Liver (tissue), 9 donors: ENCODE measurements around the gene AIPL1. TPM values are rescaled to one million over a fixed set of nuclear protein-coding genes. Genes with fewer than 3 reads are reported as not detected.

Source experiments
- DNase-seq: peaks from one replicate; pipeline ENCODE4 v3.0.0-alpha.2; 2017; ENCODE audit warnings: low spot score
- H3K27ac ChIP-seq, 2 donors: one replicate each; pipeline ENCODE4 v1.7.0; 2013; ENCODE audit warnings: inconsistent platforms in 2 of 2, low read length in 2 of 2, control low read depth in 1 of 2, low read depth in 1 of 2, mild to moderate bottlenecking in 1 of 2
- H3K27me3 ChIP-seq, 4 donors: one replicate each; pipeline versions ENCODE4 v1.6.1 to v1.7.0; 2013; ENCODE audit warnings: low read length in 3 of 4, inconsistent platforms in 1 of 4, mild to moderate bottlenecking in 1 of 4, moderate library complexity in 1 of 4; ENCODE audit not compliant: control insufficient read depth in 4 of 4, insufficient read depth in 4 of 4
- H3K36me3 ChIP-seq, 4 donors: one replicate each; pipeline versions ENCODE4 v1.6.1 to v1.7.0; 2013; ENCODE audit warnings: low read length in 3 of 4, mild to moderate bottlenecking in 3 of 4, low read depth in 1 of 4, moderate library complexity in 1 of 4; ENCODE audit not compliant: control insufficient read depth in 4 of 4, insufficient read depth in 3 of 4
- H3K4me1 ChIP-seq, 4 donors: one replicate each; pipeline versions ENCODE4 v1.6.1 to v1.7.0; 2013; ENCODE audit warnings: low read length in 3 of 4, mild to moderate bottlenecking in 3 of 4, moderate library complexity in 1 of 4; ENCODE audit not compliant: control insufficient read depth in 4 of 4, insufficient read depth in 4 of 4
- H3K4me3 ChIP-seq, 3 donors: one replicate each; pipeline versions ENCODE4 v1.6.1 to v1.7.0; 2013; ENCODE audit warnings: low read length in 3 of 3, control low read depth in 1 of 3, low read depth in 1 of 3, mild to moderate bottlenecking in 1 of 3
- H3K9ac ChIP-seq, 2 donors: one replicate each; pipeline ENCODE4 v1.7.0; 2013; ENCODE audit warnings: low read length in 2 of 2, mild to moderate bottlenecking in 2 of 2, moderate library complexity in 2 of 2, control low read depth in 1 of 2, low read depth in 1 of 2
- H3K9me3 ChIP-seq, 4 donors: one replicate each; pipeline versions ENCODE4 v1.6.1 to v1.7.0; 2013; ENCODE audit warnings: low read length in 3 of 4; ENCODE audit not compliant: control insufficient read depth in 4 of 4
- FOXA1 ChIP-seq: IDR thresholded peaks from 2 replicates; pipeline ENCODE4 v1.6.1; 2016; ENCODE audit warnings: antibody characterized with exemption
- GABPA ChIP-seq, 2 donors: IDR thresholded peaks in 1 of 2; conservative IDR thresholded peaks in 1 of 2; 2 replicates each; pipeline ENCODE4 v1.6.1; 2016; ENCODE audit warnings: antibody characterized with exemption in 2 of 2, mild to moderate bottlenecking in 1 of 2, moderate library complexity in 1 of 2
- HNF4A ChIP-seq, 2 donors: conservative IDR thresholded peaks; 2 replicates each; pipeline ENCODE4 v1.6.1; 2016; ENCODE audit warnings: antibody characterized with exemption in 2 of 2, mild to moderate bottlenecking in 2 of 2
- HNF4G ChIP-seq: IDR thresholded peaks from 2 replicates; pipeline ENCODE4 v1.6.1; 2016; ENCODE audit warnings: antibody characterized with exemption
- JUND ChIP-seq, 2 donors: IDR thresholded peaks; 2 replicates each; pipeline ENCODE4 v1.6.1; 2016; ENCODE audit warnings: antibody characterized with exemption in 2 of 2
- NR2F2 ChIP-seq: IDR thresholded peaks from 2 replicates; pipeline ENCODE4 v1.6.1; 2016; ENCODE audit warnings: antibody characterized with exemption
- RAD21 ChIP-seq, 2 donors: IDR thresholded peaks; 2 replicates each; pipeline ENCODE4 v1.6.1; 2016; ENCODE audit warnings: antibody characterized with exemption in 2 of 2, mild to moderate bottlenecking in 2 of 2
- RXRA ChIP-seq, 2 donors: IDR thresholded peaks; 2 replicates each; pipeline ENCODE4 v1.6.1; 2017 to 2018; ENCODE audit warnings: antibody characterized with exemption in 2 of 2, mild to moderate bottlenecking in 1 of 2
- SP1 ChIP-seq: IDR thresholded peaks from 2 replicates; pipeline ENCODE4 v1.6.1; 2018; ENCODE audit warnings: antibody characterized with exemption, mild to moderate bottlenecking
- TAF1 ChIP-seq: conservative IDR thresholded peaks from 2 replicates; pipeline ENCODE4 v1.6.1; 2016; ENCODE audit warnings: antibody characterized with exemption, mild to moderate bottlenecking
- YY1 ChIP-seq: IDR thresholded peaks from 2 replicates; pipeline ENCODE4 v1.6.1; 2016; ENCODE audit warnings: antibody characterized with exemption, mild to moderate bottlenecking
- WGBS: extraction: QIAGEN DNeasy Blood & Tissue Kit; methylation state at CpG from one replicate; pipeline ENCODE4 v1.1.7; 2013; 5-methylcytosine and 5-hydroxymethylcytosine counted together
- polyA plus RNA-seq, 2 donors: library from polyadenylated mRNA; stranded (reverse) in 1 of 2; unstranded in 1 of 2; fragments of 200-250 nt in 1 of 2; fragments of >200 nt in 1 of 2; fragmentation: Nextera tagmentation in 1 of 2; extraction: Ambion mirVana in 1 of 2; gene quantifications; one replicate each; pipeline versions ENCODE4 v1.2.1 to v1.2.3, GENCODE V29; 2013 to 2015
- total RNA-seq, 2 donors: library from RNA; depleted of rRNA; stranded (reverse); fragments of >200 nt; gene quantifications; one replicate each; pipeline ENCODE4 v1.2.3, GENCODE V29; 2014
- TF ChIP-seq, protein P1 (sequence below): IDR thresholded peaks from 2 replicates; pipeline ENCODE4 v1.6.1; 2016; ENCODE audit warnings: antibody characterized with exemption
- TF ChIP-seq, protein P2 (sequence below): IDR thresholded peaks from 2 replicates; pipeline ENCODE4 v1.6.1; 2016; ENCODE audit warnings: antibody characterized with exemption, mild to moderate bottlenecking
- TF ChIP-seq, protein P3 (sequence below): fragments of 150-350 bp; IDR thresholded peaks from 2 replicates; pipeline ENCODE4 v1.5.1; 2017; ENCODE audit warnings: improper control_type of control experiment, low read depth, low read length; ENCODE audit not compliant: missing input control
- TF ChIP-seq, protein P4 (sequence below): IDR thresholded peaks from 2 replicates; pipeline ENCODE4 v1.6.1; 2016; ENCODE audit warnings: antibody characterized with exemption
- TF ChIP-seq, protein P5 (sequence below): IDR thresholded peaks from 2 replicates; pipeline ENCODE4 v1.6.1; 2016; ENCODE audit warnings: antibody characterized with exemption
- donor health status: healthy.
- donor health status: healthy.
- donor health status: healthy.
- donor health status: healthy.
- donor health status: healthy.

Gene AIPL1
- total and polyA plus RNA-seq, 4 donors, result not detected

DNA sequence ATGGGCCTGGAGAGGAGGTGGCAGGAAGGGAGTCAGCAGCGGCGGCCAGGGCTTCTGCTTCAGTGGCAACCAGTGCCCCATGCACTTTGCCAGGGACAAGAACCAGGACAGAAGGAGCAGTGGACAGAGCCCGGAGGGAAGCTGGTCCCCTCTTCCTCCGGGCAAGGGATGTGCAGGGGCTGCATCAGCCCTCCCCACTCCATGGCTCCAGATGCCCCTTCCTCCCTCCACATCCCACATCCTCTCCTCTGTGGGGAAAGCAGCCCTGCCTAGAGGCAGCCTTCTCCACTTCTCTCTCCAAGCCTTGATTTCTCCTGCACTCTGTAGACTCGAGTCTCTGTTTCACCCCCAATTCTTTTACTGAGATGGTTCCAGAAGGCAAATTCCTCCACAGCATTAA, 50.4 kb downstream of the AIPL1 start:
- WGBS, result 83% methylated on average over 5 of the region's 5 CpGs

More for the DNA sequence above, 50.4 kb downstream of the AIPL1 start:
- TF ChIP-seq YY1 (no peak), TAF1 (no peak), HNF4A (conservative IDR thresholded peaks at IDR 0.05) (no peak), GABPA (IDR thresholded peaks at IDR 0.05 in 1 of 2, conservative IDR thresholded peaks at IDR 0.05 in 1 of 2) (no peak), RXRA (IDR thresholded peaks at IDR 0.05) (no peak), HNF4G (no peak), JUND (IDR thresholded peaks at IDR 0.05) (no peak), NR2F2 (no peak), FOXA1 (no peak), RAD21 (IDR thresholded peaks at IDR 0.05) (no peak), SP1 (no peak)
- TF ChIP-seq, protein P1, sequence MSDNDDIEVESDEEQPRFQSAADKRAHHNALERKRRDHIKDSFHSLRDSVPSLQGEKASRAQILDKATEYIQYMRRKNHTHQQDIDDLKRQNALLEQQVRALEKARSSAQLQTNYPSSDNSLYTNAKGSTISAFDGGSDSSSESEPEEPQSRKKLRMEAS, result no peak
- TF ChIP-seq, protein P2, sequence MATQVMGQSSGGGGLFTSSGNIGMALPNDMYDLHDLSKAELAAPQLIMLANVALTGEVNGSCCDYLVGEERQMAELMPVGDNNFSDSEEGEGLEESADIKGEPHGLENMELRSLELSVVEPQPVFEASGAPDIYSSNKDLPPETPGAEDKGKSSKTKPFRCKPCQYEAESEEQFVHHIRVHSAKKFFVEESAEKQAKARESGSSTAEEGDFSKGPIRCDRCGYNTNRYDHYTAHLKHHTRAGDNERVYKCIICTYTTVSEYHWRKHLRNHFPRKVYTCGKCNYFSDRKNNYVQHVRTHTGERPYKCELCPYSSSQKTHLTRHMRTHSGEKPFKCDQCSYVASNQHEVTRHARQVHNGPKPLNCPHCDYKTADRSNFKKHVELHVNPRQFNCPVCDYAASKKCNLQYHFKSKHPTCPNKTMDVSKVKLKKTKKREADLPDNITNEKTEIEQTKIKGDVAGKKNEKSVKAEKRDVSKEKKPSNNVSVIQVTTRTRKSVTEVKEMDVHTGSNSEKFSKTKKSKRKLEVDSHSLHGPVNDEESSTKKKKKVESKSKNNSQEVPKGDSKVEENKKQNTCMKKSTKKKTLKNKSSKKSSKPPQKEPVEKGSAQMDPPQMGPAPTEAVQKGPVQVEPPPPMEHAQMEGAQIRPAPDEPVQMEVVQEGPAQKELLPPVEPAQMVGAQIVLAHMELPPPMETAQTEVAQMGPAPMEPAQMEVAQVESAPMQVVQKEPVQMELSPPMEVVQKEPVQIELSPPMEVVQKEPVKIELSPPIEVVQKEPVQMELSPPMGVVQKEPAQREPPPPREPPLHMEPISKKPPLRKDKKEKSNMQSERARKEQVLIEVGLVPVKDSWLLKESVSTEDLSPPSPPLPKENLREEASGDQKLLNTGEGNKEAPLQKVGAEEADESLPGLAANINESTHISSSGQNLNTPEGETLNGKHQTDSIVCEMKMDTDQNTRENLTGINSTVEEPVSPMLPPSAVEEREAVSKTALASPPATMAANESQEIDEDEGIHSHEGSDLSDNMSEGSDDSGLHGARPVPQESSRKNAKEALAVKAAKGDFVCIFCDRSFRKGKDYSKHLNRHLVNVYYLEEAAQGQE, result no peak
- TF ChIP-seq, protein P3, sequence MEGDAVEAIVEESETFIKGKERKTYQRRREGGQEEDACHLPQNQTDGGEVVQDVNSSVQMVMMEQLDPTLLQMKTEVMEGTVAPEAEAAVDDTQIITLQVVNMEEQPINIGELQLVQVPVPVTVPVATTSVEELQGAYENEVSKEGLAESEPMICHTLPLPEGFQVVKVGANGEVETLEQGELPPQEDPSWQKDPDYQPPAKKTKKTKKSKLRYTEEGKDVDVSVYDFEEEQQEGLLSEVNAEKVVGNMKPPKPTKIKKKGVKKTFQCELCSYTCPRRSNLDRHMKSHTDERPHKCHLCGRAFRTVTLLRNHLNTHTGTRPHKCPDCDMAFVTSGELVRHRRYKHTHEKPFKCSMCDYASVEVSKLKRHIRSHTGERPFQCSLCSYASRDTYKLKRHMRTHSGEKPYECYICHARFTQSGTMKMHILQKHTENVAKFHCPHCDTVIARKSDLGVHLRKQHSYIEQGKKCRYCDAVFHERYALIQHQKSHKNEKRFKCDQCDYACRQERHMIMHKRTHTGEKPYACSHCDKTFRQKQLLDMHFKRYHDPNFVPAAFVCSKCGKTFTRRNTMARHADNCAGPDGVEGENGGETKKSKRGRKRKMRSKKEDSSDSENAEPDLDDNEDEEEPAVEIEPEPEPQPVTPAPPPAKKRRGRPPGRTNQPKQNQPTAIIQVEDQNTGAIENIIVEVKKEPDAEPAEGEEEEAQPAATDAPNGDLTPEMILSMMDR, result no peak
- TF ChIP-seq, protein P4, sequence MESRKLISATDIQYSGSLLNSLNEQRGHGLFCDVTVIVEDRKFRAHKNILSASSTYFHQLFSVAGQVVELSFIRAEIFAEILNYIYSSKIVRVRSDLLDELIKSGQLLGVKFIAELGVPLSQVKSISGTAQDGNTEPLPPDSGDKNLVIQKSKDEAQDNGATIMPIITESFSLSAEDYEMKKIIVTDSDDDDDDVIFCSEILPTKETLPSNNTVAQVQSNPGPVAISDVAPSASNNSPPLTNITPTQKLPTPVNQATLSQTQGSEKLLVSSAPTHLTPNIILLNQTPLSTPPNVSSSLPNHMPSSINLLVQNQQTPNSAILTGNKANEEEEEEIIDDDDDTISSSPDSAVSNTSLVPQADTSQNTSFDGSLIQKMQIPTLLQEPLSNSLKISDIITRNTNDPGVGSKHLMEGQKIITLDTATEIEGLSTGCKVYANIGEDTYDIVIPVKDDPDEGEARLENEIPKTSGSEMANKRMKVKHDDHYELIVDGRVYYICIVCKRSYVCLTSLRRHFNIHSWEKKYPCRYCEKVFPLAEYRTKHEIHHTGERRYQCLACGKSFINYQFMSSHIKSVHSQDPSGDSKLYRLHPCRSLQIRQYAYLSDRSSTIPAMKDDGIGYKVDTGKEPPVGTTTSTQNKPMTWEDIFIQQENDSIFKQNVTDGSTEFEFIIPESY, result no peak
- TF ChIP-seq, protein P5, sequence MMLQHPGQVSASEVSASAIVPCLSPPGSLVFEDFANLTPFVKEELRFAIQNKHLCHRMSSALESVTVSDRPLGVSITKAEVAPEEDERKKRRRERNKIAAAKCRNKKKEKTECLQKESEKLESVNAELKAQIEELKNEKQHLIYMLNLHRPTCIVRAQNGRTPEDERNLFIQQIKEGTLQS, result no peak
- Histone ChIP-seq H3K36me3 (no peaks in the 10 kb centered on the region), H3K4me3 (no peak overlapping the region), H3K9me3 (no peaks in the 10 kb centered on the region), H3K4me1 (no peaks in the 10 kb centered on the region), H3K9ac (no peak overlapping the region), H3K27ac (no peak overlapping the region), H3K27me3 (no peaks in the 10 kb centered on the region)
- no peak for DNase-seq
